Stimulated activated CD8-positive, alpha-beta memory T cell treated with anti-CD3 and anti-CD28 coated beads, Interleukin-7, amount 100 ng/mL, for 4 hours (primary cell): Measurements from ENCODE around the gene PSMC3.

Source experiments
- DNase-seq, 2 donors: peaks; one replicate each; pipeline ENCODE4 v3.0.0-alpha.2; 2020; ENCODE audit warnings: low read depth in 2 of 2

Gene PSMC3

DNA sequence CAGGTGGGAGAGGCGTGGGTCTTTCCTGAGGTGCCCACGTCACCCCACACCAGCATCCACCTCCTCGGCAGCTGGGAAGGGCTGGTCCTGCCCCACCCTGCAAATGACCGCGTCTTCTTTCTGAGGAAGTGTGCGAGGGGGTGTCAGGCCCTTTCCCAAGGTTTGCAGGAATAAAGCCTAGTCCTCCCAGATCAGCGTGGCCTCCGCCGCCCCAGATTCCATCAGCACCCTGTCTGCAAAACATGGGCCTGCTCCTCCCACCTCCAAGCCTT, 32.3 kb downstream of the PSMC3 start:
- DNase-seq, result no peak

DNA sequence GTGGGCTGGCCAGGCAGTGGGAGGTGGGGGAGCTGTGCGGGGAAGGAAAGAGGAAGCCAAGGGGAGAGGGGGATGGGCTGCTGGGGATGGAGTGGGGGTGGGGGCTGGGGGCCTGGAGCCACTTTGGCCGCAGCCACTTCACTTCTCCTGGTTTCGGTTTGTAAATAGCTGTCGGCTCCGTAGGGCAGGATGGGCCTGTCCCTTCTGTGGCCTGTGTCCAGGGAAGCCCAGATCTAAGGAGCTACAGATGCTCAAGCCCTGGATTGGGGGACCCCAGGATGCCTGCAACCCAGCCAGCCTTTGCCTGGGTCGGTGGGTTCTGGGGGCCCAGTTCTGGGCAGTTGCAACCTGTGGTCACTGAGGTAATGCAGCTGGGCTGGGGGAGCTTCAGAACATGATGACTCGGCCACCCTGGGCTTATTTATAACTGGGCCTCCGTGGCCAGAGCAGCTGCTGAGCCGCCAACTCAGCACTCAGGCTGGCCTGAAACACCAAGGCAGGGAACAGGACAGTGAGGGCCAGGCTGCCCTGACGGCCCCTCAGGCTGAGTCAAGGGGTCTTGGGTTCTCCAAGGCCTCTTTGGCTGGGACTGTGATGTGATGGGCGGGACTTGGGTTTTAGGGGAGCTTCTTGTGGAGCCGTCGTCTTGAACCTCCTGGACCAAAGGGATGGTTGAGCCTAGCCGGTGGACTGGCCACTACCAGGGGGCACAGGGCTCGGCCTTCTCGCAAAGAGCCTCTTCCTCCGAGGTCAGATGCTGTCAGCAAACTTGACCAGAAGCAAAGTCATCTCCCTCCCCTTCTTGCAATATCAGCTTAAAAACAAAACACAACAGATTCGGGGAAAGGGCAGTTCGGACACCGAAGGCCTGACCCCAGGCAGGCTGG, 32.8 kb downstream of the PSMC3 start:
- DNase-seq, result no peak

DNA sequence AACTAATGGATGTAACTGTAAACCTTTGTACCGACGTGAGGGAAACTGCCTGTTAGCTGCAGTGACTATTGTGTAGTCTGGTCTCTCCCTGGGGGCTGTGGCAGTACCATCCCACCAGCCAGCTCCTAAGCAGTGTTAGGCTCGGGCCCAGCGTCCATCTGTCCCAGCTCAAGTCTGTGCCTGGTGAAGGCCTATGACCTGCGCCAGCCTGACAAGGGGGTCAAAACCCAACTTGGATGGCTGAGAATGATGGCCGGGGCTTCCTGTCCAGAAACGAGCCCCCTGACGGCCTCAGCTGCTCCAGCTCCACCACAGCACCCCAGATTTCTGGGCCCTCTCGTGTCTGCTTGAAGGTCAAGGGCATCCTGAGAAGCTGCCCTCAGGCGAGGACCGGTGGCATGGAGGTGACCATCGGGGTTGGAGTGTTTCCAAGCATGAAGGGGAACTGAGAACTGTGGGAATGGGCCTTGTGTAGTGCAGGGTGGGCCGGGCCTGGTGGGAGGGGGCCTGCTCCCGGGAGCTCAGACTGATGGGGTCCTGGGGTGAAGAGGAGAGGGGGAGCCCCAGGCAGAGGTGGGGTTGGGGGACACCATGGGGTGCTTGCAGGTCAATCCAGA, 33.6 kb downstream of the PSMC3 start:
- no peak for DNase-seq

DNA sequence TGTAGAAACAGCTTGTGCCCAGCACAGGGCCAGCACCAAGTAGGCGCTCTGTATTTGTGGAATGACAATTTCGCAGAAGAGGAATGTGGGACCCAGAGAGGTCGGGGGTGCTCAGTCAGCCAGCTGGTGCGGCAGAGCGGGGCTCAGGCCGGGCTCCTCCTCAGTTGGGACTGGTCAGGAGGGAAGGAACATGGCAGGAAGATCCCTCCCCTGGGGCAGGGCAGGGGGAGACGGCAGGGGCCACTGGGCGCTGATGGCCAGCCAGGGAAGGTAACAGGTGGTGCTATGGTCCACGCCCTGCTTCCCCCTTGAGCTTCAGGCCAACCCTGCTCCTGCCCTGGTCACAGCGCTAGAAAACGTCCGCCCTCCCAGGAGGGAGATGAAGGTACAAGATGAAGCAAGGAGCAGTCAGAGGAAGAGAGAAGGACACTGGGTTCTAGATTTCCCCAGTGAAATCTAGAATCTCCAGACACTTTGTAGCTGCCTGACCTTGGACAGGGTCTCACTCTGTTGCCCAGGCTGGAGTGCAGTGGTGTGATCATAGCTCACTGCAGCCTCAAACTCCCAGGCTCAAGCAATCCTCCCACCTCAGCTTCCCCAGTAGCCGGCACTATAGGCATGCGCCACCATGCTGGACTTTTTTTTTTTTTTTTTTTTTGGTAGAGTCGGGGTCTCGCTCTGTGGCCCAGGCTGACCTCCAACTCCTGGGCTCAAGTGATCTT, 34.4 kb downstream of the PSMC3 start:
- no peak for DNase-seq

DNA sequence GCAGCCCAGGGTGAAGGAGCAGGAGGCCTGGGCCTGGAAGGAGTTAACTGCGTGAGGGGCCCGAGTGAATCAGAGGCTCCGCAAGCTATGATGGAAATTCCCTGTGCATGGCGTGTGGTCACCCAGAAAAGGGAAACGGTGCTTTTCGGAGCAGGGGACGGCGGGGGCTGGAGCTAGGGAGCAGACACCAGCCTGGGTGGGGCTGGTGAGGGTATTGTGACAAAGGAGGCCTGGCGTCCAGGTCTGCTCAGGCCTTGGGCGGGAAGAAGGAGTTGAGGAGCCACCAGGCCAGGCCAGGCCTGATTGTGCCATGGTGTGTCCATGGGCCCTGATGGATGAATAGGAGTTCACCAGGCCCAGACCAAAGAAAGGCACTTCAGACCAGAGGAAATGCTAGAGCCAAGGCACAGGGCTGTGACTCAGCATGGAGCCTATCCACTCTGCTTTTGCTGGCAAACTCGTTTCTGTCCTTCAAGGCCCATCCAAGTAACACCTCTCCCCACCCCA, 35.1 kb downstream of the PSMC3 start:
- no peak for DNase-seq

DNA sequence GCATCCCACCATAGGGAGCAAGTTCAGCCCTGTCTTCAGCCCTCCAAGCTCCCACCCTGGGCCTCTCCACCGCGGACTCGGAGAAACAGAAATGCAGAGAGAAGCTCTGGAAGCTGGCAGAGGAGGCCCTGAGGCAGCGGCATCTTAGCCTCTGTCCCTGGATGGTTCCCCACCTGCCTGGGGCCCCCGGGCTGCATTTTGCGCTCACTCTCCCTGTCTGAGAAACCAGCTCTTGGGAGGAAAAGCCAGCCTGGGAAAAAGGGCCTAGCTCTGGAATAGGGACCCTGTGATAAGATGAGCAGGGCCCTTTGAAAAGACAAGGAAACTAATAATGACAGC, 35.8 kb downstream of the PSMC3 start:
- no peak for DNase-seq

DNA sequence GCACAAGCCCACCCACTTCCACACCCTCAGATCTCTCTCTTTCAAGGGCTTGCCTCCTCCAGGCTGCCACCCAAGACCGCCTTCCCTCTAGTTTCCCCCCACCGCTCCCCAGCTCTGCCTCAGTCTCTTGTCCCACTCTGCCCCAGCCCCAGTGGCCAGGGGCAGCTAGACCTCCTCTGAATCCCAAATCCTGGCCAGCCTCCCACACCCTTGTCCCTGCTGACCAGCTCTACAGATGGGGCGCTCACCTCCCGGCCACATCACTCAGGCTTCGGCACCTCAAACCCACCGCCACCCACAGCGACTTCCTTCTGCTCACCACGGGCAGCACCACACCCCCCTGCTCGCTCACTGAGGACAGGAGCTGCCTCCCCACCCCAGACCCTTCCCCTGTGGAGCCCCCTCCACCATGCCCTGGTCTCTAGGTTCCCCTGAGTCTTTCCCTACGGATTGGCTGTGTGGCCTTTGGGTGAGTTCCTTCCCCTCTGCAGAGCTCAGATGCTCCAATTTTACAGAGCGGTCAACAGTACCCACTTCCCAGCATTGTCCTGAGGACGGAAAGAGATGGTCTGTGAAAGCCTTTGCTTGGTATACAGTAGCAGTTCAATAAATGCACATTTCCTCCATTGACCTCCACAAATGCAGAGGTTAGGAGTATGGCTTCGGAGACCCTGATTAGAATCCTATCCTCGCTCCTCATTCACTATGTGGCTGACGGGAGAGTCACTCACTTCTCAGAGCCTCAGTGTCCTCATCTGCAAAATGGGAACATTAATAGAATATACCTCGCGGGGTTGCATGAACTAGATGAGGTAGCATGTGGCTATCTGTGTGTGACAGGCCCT, 36.4 kb downstream of the PSMC3 start:
- no peak for DNase-seq

DNA sequence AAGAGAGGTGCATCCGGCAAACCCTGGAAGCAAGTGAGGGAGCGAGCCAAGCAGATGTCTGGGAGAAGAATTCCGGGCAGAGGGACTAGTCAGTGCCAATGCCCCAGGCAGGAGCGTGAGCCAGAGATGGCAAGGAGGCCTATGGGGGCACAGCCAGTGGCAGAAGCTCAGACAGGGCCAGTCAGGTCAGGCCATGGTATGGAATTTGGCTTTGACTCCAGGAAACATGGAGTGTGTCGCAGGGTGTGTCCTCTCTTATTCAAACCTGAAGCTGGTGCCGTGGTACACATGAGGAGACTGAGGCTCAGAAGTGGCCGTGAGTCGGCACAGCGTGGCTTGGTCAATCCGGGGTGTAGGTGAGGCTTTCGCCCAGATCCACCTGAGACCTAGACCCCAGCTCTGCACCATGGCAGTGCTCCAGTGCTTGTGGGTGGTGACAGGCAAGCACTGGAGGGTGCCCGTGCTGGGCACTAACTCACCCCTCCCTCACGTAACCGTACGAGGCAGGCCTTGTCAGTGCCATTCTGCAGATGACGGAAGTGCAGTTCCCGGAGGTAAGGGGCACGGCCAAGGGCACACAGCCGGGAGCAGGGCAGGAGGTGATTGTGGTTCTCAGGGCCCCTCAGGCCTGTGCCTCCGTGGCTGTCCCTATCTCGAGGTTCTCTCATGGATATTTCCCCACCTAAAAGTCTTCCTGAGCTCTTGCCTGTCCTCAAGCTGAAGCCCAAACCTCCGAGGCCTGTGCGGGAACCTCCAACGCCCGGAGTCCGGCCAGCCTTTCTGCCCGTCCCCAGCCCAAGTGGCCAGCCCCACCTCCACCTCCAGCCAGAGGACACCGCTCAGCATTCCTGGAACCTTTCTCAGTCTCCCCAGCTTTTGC, 37.3 kb downstream of the PSMC3 start:
- DNase-seq, result no peak

DNA sequence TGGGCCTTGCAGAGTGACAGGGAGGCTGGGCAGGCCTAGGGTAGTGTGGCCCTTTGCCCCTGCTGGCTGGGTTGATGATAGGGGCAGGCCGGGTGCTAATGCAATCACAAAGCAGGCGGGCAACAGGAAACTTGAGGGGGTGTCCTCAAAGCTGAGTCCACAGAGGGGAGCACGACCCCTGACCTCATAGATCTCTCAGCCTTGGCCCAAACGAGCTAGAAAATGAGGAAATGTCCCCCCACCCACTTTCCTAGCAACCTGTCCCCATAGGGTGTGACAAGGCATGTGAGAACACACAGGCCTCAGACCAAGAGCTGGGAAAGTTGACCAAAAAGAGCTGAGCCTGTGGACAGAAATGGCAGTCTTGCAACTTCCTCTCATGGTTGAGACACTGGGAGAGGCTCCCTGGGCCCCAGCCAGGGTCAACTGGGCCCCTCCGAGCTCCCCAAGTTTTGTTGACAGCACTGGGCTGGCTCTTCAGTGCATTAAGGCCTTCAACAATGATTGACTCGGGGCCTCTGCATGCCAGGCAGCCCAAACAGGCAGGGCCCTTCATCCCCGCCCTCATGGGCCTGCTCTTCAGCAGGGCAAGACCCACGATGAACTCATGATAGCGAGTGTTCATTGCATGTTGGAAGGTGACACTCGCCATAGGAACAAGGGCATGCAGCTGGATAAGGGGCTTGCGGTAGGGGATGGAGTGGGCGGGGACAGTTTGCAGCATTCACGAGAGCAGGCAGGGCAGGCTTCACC, 38.1 kb downstream of the PSMC3 start:
- no peak for DNase-seq

DNA sequence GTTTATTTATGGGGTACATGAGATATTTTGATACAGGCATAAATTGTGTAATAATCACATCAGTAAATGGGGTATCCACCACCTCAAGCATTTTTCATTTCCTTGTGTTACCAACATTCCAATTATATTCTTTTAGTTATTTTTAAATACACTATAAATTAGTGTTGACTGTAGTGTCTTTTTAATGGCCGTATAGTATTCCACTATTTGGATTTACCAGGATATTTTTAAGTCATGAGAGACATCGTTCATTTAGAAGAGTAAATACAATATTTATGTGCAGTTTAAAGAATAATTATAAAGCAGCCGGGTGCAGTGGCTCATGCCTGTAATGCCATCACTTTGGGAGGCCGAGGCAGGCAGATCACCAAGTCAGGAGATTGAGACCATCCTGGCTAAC, 41.7 kb downstream of the PSMC3 start:
- no peak for DNase-seq

DNA sequence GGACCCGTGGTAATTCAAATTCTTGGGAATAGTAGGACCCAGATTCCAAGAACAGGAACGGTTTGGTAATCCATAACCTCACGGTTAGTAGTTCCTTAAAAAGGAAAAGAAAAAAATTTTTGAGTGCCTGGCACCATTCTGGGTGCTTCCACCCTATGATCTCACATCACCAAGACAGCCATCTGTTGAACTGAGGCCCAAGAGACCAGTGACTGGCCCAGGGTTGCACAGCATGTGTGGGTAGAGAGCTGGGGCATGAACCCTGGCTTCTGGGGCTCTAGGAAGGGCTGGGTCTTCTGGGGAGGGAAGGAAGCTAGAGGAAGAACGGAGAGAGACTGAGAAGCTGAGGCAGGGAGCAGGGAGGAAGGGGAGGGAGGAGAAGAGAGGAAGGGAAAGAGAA, 43.2 kb downstream of the PSMC3 start:
- DNase-seq, result no peak

DNA sequence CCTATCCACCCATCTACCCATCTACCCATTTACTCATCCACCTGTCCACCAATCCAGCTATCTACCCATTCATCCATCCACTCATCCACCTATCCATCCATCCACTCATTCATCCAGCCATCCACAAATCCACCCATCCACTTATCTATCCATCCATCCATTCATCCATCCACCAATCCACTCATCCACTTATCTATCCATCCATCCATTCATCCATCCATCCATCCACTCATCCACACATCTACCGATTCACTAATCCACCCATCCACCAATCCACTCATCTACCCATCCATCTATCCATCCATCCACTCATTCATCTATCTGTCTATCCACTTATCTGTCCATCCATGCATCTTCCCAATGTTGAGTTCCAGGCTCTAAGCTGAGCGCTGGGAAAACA, 46.2 kb downstream of the PSMC3 start:
- no peak for DNase-seq

DNA sequence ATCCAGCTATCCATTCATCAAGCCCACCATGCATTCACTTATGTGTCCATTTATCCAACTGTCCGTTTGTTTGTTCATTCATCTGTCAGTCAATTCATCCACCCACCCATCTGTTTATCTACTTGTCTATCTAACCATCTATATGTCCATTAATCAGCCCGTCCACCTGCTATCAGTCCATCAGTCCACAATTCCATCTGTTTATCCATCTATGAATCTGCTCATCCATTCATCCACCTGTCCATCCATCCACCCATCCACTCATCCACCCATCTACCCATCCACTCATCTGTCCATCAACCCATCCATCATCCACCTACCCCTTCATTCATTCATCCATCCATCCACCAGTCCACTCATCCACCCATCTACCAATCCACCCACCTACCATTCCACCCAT, 46.9 kb downstream of the PSMC3 start:
- DNase-seq, result no peak

DNA sequence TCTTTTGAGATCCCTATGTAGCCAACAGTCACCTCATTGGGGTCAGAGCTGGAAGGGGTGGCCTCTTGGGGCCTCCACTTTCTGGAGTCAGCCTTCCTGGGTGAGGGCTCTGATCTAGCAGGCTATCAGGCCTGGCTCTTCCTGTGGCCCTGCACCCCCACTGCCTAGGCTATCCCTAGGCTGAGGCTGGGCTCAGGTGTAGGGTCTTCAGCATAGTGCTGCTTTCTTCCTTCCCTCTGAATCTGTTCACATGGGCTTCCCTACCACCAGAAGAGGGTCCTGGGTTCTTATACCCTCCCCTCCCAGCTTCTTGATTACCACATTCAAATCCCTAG, 47.4 kb downstream of the PSMC3 start:
- no peak for DNase-seq

DNA sequence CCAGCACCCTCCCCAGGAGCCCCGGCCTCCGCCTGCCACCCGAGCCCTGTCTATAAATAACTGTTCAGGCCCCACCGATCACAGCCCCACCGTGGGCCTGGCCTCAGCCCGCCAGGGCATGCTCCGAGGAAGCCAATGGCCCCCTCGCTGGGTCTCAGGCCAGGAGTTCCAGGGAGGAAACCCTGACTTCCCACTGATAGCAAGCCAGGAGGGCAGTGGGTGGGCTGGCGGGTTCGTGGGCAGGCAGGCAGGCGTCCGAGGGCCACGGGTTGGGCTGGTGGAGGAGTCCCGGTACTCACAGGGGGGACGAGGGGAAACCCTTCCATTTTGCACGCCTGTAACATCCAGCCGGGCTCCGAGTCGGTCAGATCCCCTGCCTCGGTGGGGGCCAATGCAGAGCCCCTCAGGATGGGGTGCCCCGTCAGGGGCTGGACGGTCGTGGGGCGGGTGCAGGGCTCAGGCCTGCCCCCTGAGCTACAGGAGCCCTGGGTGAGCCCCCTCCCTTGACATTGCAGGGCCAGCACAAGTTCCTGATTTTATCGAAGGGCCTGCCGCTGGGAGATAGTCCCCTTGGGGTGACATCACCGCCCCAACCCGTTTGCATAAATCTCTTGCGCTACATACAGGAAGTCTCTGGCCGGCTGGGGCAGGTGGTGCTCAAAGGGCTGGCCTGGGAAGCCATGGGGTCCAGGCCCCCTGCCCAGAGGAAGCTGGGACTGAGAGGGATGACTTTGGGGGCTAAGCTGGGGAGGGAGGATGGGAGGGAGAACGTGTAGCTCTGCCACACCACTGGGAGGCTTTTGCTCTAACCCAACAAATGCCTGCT, 48.0 kb downstream of the PSMC3 start, which contains the start of gene SPI1:
Gene SPI1, minus strand, starts transcription at position 538 of the 826 bp plus-strand sequence. Its CDS starts 194 bp downstream, at position 344.
- DNase-seq, result no peak

DNA sequence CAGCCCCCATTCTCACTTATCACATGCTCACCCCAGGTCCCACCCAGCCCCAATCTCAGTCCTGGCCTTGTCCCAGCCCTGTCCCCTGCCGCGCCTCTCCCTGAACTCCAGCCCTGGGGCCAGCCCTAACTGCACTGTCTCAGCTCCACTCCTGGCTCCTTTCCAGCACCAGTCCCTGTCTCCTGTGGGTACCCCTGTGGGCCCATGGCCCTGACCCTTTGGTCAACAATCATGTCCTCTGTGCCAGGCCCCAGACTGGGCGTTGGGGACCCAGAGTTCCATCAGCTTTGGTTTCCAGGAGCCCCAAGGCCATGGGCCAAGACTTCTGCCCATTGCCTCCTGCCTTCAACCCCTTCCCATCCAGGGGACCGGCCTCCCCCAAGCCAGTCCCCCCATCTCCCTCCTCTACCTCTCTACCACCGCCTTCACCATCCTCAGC, 48.6 kb downstream of the PSMC3 start:
- no peak for DNase-seq

DNA sequence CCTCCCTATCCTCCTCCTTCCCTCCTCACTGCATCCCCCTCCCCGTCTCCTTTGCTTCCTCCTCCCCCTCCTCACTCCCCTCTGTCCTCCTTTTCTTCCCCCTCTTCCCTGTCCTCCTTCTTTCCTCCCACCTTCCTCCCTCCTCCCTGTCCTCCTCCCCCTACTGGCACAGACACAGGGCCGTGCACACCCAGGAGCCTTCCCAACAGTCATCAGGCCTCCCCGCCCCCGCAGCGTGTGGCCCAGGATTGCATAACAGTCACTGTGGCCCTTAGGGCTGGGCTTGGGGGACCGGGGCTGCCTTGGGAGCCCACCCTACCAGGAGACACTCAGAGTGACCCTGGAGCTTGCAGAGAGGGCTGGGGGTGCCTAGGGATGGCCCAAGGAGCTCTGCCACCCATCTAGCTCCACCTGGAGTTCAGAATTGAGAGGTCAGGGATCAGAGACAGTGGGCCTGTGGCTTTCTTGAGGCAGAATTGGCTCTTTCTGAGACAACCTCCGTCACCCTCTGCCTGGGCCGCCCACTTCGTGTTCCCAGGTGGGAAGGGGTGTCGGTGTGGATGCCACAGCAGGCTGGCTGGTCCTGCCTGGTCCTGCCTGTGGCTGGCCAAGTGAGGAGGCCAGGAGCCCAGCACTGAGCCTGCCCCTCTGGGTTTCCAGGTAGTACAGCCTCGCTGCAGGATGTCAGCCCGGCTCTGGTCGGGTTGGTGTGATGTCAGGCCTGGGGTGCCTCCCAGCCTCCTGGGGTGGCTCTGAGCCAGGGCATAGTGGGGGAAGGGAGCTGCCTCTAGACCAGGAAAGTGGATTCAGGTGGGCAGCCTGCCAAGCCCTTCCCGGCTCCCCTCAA, 49.5 kb downstream of the PSMC3 start:
- DNase-seq, result no peak

DNA sequence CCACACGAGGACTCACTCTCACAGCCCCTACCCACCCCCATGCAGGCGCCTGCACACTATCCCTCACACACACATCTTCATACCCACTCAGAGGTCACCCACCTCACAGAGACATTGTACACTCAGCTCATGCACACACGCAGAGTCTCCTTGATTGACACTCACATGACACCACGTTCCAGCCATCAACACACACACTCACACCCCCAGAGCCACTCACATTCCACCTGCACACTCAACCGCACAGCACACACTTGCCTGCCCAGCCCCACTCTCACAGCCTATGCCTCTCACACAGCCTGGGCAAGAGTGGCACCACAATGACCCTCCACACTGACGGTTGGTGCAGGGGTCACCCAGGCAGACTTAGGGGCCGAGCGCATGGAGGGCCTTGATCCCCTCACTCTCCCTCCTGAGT, 50.1 kb downstream of the PSMC3 start:
- no peak for DNase-seq
